Right lobe of liver (tissue), 6 donors: ENCODE results near the gene XPR1. TPM values are rescaled to one million over a fixed set of nuclear protein-coding genes. Genes with fewer than 3 reads are reported as not detected.

Experiments used
- ATAC-seq, 4 donors: fragments of 200-7000 bp; cut with Tn5 transposase; one replicate each; pipeline ENCODE4 v1.9.1; 2020; ENCODE audit warnings: mild to moderate bottlenecking in 4 of 4, moderate library complexity in 4 of 4
- DNase-seq, 3 donors: peaks; one replicate each; pipeline ENCODE4 v3.0.0-alpha.2; 2020
- H3K27ac ChIP-seq, 3 donors: fragments of 200-600 bp; one replicate each; pipeline ENCODE4 v1.8.0; 2022
- H3K27me3 ChIP-seq, 2 donors: fragments of 200-600 bp; one replicate each; pipeline ENCODE4 v1.8.0; 2022
- H3K36me3 ChIP-seq, 4 donors: fragments of 200-600 bp; sonication (generic) in 1 of 4; one replicate each; pipeline versions ENCODE4 v1.5.1 to v1.8.0; 2017 to 2022; ENCODE audit warnings: control low read depth in 1 of 4
- H3K4me1 ChIP-seq, 4 donors: fragments of 200-600 bp; sonication (generic) in 1 of 4; one replicate each; pipeline versions ENCODE4 v1.5.1 to v1.8.0; 2017 to 2022; ENCODE audit warnings: control low read depth in 1 of 4
- H3K4me3 ChIP-seq, 3 donors: fragments of 200-600 bp; one replicate each; pipeline ENCODE4 v1.8.0; 2022
- H3K9me3 ChIP-seq, 4 donors: fragments of 200-600 bp; sonication (generic) in 1 of 4; one replicate each; pipeline versions ENCODE4 v1.5.1 to v1.8.0; 2017 to 2022; ENCODE audit warnings: control low read depth in 1 of 4
- POLR2A ChIP-seq: fragments of 450-650 bp; IDR thresholded peaks from one replicate; pipeline ENCODE4 v1.6.1; 2017; ENCODE audit warnings: antibody characterized with exemption, mild to moderate bottlenecking
- WGBS: methylation state at CpG from one replicate; pipeline ENCODE4 v1.1.6; 2018; ENCODE audit warnings: low coverage, low lambda C conversion rate; ENCODE audit not compliant: insufficient coverage; ENCODE audit errors: missing lambda C conversion rate; 5-methylcytosine and 5-hydroxymethylcytosine counted together
- intact Hi-C, 2 donors: fragments of 100-400 bp; cut with DNase I; formaldehyde crosslinking; loops; one replicate each; pipeline versions ENCODE4 v1.11.2 to v1.14.1; 2022
- total RNA-seq, 6 experiments: library from RNA; depleted of rRNA in 2 of 6; stranded (reverse); fragments of >200 nt in 2 of 6; fragmentation: NEBNext Ultra II Directional in 3 of 6; extraction: Animal tissue kit (Norgen Biotek cat#: 25700) in 3 of 6; gene quantifications; one replicate each; pipeline versions ENCODE4 v1.1.0 to v1.2.4, GENCODE V29; 2016 to 2023
- TF ChIP-seq, protein P1 (sequence below), 4 donors: fragments of 200-600 bp in 3 of 4; fragments of 450-650 bp in 1 of 4; IDR thresholded peaks; one replicate each; pipeline versions ENCODE4 v1.5.1 to v1.8.0; 2016 to 2022; ENCODE audit warnings: antibody characterized with exemption in 4 of 4, mild to moderate bottlenecking in 2 of 4
- donor health status: DM: no; HTN: yes; CAD: no.
- donor health status: DM: no; HTN: no; CAD: no.
- donor health status: DM: no; HTN: no; CAD: no.
- donor health status: DM: no; HTN: yes; CAD: no.
- donor health status: DM: no; HTN: yes; CAD: no.

Gene XPR1
- total RNA-seq, 6 experiments from 2014 or later: 5.9 to 10.0 (median 9.0) TPM

DNA sequence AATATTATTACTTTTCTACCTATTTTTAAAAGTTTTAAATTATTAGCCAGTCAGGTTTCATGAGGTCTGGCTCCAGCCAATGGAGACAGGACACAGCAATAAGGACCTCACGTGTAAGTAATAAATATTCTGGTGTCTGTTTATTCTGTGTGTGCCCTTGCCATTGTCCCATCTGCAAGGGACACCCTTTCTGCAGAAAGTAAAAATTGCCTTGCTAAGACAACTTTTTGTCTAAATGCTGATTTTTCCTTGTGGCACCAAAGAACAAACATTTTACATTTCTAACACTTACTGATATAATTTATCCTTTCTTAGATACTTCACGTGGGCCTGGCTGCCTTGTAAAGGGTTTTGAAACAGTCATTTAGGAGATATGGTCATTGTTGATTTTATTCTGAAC lies 43.7 kb upstream of the XPR1 start:
- no peak for ATAC-seq
- Histone ChIP-seq H3K36me3 (no peaks in the 10 kb centered on the region), H3K9me3 (no peaks in the 10 kb centered on the region), H3K27me3 (no peaks in the 10 kb centered on the region), H3K27ac (no peak overlapping the region), H3K4me3 (no peak overlapping the region), H3K4me1 (no peaks in the 10 kb centered on the region)
- DNase-seq: no peak
- intact Hi-C loops: no loop called here
- TF ChIP-seq, protein P1, sequence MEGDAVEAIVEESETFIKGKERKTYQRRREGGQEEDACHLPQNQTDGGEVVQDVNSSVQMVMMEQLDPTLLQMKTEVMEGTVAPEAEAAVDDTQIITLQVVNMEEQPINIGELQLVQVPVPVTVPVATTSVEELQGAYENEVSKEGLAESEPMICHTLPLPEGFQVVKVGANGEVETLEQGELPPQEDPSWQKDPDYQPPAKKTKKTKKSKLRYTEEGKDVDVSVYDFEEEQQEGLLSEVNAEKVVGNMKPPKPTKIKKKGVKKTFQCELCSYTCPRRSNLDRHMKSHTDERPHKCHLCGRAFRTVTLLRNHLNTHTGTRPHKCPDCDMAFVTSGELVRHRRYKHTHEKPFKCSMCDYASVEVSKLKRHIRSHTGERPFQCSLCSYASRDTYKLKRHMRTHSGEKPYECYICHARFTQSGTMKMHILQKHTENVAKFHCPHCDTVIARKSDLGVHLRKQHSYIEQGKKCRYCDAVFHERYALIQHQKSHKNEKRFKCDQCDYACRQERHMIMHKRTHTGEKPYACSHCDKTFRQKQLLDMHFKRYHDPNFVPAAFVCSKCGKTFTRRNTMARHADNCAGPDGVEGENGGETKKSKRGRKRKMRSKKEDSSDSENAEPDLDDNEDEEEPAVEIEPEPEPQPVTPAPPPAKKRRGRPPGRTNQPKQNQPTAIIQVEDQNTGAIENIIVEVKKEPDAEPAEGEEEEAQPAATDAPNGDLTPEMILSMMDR (IDR thresholded peaks at IDR 0.05): no peak
- no peak for TF ChIP-seq POLR2A
- WGBS: 61% methylated on average over 2 of the region's 2 CpGs

DNA sequence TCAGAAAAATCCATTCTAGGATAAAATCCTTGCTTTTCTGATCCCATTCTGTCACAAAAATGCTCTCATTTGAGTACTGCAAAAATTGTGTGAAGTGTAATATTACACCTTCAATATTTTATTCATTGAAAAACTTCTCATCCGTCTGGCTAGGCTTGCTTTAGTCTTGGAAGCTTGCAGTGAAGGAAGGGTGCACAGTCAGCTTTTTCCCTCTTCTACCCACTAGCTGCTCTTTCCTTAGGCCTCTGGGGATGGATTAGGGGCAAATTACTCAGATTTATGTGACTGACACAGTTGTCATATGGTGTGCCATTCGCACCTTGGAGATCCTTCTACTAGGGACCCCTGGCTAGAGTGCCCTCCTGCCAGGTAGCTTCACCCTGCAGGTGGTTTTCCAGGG lies 40.9 kb upstream of the XPR1 start:
- DNase-seq: no peak
- ATAC-seq: no peak
- H3K36me3 ChIP-seq: no peaks in the 10 kb centered on the region
- no peak overlapping the region for H3K27ac ChIP-seq
- intact Hi-C loops: no loop called here
- H3K4me3 ChIP-seq: no peak overlapping the region
- H3K9me3 ChIP-seq: no peaks in the 10 kb centered on the region
- no peaks in the 10 kb centered on the region for H3K27me3 ChIP-seq
- TF ChIP-seq, protein P1 (IDR thresholded peaks at IDR 0.05): no peak
- TF ChIP-seq POLR2A: no peak
- no peaks in the 10 kb centered on the region for H3K4me1 ChIP-seq
- 81% methylated on average over 2 of the region's 2 CpGs for WGBS

DNA sequence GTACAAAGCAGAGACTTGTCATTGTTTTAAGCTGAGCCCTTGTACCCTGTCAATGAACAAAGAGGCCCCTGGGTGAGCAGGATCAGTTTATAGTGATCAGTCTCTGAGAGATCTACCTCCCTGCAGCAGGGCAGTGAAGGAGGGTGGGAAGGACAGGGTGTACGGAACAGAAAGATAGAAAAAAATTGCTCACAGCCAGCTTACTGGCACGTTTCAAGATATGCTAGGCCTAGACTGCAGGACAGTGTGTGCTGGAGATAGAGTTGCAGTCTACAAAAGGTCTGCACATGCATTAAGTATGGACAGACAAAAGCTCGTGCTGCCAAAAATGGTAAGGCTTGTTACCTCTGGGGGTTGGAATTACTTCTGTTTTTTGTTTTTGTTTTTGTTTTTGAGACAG lies 38.4 kb upstream of the XPR1 start:
- Histone ChIP-seq H3K9me3 (no peaks in the 10 kb centered on the region), H3K4me3 (no peak overlapping the region), H3K27ac (no peak overlapping the region), H3K27me3 (no peaks in the 10 kb centered on the region), H3K36me3 (no peaks in the 10 kb centered on the region), H3K4me1 (no peaks in the 10 kb centered on the region)
- ATAC-seq (no peak), DNase-seq (no peak)
- WGBS: 55% methylated on average over 3 of the region's 3 CpGs
- intact Hi-C loops: no loop called here
- no peak for TF ChIP-seq POLR2A
- TF ChIP-seq, protein P1 (IDR thresholded peaks at IDR 0.05): no peak

DNA sequence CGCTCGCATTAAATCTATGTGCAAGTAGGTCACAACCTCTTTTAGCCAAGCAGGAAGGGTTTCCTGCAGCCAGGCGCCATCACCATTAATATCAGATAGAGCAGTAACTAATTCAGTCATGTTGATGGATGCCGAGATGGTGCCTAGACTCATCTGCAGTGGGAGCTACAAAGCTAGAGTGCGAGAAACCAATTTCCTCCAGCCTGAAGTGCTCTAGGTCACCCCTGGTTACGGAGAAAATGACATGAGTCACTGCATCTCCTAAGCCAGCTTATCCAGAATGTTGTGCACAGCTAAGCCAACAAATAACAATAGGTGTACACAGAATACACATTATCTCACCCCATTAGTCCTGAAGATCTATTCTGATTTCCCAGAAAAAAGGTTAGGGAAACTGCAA lies 37.1 kb upstream of the XPR1 start:
- ATAC-seq: no peak
- intact Hi-C loops: no loop called here
- Histone ChIP-seq H3K4me1 (no peaks in the 10 kb centered on the region), H3K9me3 (no peaks in the 10 kb centered on the region), H3K27me3 (no peaks in the 10 kb centered on the region), H3K4me3 (no peak overlapping the region), H3K27ac (no peak overlapping the region), H3K36me3 (no peaks in the 10 kb centered on the region)
- no peak for DNase-seq
- TF ChIP-seq POLR2A: no peak
- TF ChIP-seq, protein P1 (IDR thresholded peaks at IDR 0.05): no peak
- 85% methylated on average over 4 of the region's 6 CpGs for WGBS

DNA sequence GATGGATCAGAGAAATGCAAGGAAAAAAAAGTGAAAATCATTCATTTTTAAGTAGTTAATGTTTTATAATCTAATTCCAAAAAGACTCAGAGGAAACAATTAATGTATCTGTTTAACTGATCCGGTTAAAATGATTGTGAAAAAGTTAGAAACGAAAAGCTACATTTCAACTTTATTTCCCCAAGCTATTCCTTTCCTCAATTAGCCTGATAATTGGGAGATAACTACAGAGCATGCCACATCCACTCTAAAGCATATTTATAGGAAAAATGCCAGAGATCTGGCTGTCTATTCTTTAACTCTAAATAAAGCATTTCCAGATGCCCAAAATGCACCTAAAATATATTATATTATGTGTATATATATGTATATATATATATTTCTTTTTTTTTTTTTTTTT lies 35.9 kb upstream of the XPR1 start:
- no peak for DNase-seq
- intact Hi-C loops: no loop called here
- no peaks in the 10 kb centered on the region for H3K9me3 ChIP-seq
- TF ChIP-seq, protein P1 (IDR thresholded peaks at IDR 0.05): no peak
- TF ChIP-seq POLR2A: no peak
- H3K36me3 ChIP-seq: no peaks in the 10 kb centered on the region
- no peaks in the 10 kb centered on the region for H3K27me3 ChIP-seq
- H3K27ac ChIP-seq: no peak overlapping the region
- H3K4me3 ChIP-seq: no peak overlapping the region
- 72% methylated on average over 2 of the region's 2 CpGs for WGBS
- ATAC-seq: no peak
- H3K4me1 ChIP-seq: no peaks in the 10 kb centered on the region
